Testis (tissue), 2 donors: ENCODE measurements around the gene PIP5KL1.

Experiments used
- POLR2A ChIP-seq: fragments of 450-650 bp; IDR thresholded peaks from one replicate; pipeline ENCODE4 v1.6.1; 2017; ENCODE audit warnings: antibody characterized with exemption, mild to moderate bottlenecking, moderate library complexity
- TF ChIP-seq, protein P1 (sequence below), 3 experiments: fragments of 450-650 bp in 2 of 3; fragments of 200-600 bp in 1 of 3; sonication (generic) in 1 of 3; IDR thresholded peaks; one replicate each; pipeline ENCODE4 v1.5.1; 2016 to 2019; ENCODE audit warnings: antibody characterized with exemption in 3 of 3, mild to moderate bottlenecking in 2 of 3, moderate library complexity in 1 of 3

DNA sequence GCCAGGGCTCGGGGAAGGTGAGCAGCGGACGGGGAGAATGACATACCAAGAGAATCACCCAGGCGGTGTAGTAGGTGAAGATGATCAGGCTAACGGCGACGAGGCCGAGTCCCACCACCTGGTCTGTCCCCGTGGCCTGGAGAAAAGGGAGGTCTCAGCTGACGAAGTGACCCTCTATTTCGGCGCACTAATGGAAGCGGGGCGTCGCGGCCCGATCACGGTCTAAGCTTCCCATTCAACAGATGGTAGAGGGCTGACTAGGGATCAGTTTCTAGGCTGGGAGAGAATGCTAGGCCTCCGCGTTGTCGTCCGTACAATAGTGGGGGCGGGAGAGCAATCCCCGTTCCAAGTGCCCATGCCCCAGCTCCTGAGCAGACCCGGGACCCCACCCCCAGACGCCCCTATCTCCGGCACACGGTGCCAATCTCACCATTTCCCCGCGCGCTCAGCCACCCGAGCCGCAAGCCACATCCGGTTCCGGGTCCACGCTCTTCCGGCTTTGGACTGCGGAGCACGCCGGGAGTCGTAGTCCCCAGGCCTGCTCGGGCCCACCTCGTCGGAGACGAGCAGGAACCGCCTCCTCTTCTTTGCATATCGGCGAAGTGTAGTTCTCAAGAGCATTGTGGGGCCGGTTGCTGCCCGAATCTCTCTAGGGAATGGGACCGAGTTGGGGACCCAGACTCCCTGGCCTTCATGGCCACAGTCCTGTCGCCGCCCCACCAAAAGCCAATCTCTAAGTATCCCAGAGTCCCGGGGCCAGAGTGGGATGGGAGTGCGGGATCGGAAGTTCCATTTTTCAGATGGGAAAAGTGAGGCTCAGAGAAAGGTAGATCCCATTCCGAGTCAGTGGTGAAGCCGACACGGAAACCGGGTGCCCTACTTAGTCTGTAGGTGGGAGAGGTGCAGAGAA, 7.1 kb upstream of the PIP5KL1 start, which contains the start of gene DPM2:
- no peak for TF ChIP-seq POLR2A
- TF ChIP-seq, protein P1, sequence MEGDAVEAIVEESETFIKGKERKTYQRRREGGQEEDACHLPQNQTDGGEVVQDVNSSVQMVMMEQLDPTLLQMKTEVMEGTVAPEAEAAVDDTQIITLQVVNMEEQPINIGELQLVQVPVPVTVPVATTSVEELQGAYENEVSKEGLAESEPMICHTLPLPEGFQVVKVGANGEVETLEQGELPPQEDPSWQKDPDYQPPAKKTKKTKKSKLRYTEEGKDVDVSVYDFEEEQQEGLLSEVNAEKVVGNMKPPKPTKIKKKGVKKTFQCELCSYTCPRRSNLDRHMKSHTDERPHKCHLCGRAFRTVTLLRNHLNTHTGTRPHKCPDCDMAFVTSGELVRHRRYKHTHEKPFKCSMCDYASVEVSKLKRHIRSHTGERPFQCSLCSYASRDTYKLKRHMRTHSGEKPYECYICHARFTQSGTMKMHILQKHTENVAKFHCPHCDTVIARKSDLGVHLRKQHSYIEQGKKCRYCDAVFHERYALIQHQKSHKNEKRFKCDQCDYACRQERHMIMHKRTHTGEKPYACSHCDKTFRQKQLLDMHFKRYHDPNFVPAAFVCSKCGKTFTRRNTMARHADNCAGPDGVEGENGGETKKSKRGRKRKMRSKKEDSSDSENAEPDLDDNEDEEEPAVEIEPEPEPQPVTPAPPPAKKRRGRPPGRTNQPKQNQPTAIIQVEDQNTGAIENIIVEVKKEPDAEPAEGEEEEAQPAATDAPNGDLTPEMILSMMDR (IDR thresholded peaks at IDR 0.05), result no peak
